HG03103 (cell line): Measurements from ENCODE around the gene PTPRD.

ENCODE experiments used
- ATAC-seq: cut with Tn5 transposase; IDR thresholded peaks from one replicate; pipeline ENCODE4 v1.9.1; 2021; ENCODE audit warnings: low read depth; ENCODE audit not compliant: unreplicated experiment

Gene PTPRD

DNA sequence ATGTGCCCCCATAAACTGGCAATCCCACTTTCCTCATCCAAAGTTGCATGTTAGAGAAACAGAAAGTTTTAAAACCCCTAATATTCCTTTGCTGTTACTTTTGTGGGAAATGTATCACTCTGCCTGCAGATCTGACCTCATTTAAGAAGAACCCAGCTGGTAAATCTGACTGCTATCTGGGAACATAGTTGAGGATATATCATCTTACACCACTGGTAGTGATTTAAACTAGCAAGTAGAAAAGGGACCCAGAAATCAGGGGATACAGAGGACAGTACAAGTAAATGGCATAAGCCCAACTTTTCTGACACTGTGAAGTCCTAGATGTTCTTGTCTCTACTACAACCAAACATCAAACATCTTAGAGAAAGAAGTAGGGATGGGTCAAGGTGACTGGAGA is 1752.7 kb downstream of the PTPRD start:
- ATAC-seq = no peak

GRCh38 chr9:8859416-8859815 is 1753.4 kb downstream of the PTPRD start:
- ATAC-seq = no peak

DNA sequence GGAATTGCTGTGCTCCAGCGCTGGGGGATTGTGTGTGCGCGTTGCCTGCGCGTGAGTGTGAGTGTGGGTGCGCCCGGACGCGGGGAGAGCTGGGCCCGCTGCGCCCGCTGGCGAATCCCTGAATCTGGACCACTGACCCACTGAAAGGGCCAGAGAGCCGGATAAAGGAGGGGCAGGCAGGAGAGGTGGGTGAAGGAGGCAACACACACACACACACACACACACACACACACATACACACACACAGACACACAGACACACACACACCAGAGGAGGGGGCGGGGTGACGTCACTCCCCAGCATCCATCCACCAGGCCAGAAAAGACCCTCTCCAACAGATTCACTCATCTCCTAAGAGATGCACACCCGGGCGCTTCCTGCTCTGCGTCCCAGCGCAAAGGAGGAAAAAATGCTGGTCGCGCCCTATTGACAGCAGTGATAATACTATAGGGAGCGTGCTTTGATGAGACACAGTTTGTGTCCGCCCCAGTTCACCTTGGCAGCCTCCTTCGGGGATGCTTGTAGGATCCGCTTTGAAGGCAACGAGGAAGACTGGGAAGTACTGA is 1754.1 kb downstream of the PTPRD start:
- no peak for ATAC-seq

DNA sequence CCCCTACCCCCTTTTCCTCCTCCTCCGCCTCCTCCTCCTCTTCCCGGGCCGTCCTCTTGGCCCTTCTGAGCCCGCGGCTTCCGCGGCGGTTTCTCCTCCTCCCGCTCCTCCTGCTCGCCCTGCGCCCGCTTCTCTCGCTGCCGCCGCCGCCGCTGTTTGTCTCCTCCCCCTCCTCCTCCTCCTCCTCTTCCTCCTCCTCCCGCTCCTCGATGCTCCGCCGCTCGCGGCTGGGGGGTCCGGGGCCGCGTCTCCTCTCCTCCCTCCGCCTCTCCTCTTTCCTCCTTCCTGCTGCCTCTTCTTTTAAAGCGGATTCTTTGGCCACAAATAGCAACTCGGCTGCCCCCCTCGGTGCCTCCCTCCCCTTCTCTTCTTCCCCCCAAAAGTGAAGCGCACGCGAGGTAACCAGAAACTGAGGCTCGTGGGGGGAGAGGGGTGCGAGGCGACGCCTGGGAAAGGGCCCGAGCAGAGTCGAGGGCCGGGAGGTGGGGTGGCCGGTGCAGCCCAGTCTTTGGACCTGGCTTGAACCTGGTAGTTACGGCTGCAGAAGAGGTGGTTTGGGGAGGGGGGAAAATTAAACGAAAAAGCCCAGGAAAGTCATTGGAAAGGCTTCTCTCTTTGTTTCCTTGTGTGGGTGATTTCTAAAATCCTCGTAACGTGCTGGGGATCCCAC is 1754.7 kb downstream of the PTPRD start:
- ATAC-seq = no peak

DNA sequence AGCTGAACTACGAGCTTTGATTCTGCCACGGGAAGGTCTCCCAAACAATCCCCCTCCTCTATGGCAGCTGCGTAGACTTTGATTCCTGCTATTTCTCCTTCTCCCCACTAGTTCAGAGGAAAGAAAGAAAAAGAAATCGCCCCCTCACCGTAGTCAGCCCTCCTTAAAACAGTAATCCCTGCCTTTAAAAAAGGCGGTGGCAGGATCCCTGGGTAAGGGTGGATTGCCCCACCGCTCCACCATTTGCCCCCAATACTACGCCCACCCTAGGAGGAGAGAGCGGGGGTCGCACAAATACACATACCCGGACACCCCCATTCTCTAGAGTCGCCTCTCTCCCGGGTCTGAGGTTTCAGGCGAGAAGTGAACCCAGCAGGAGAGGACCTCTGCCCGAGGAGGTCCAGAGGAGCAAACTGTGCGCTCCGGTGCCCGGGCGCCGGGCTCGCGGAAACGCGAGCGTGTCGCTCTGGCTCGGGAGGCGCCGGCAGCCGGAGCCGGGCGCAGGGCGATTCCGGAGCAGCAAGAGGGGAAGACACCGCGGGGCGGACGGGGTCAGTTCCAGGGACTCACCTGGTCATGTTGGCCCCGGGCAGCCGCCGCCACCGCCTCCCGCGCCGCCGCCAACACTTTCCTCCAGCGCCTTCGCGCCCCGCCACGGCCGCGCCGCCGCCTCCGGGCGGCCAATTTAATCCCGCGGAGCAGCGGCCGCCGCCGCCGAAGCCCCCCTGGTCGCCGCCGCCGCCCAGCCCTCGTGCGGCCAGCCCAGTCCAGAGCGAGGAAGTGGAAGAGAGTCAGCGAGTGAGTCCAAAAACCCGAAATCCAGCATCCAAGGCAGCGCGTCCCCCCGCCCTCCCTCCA is 1755.5 kb downstream of the PTPRD start:
- no peak for ATAC-seq

GRCh38 chr9:8856396-8857067 is 1756.3 kb downstream of the PTPRD start:
- ATAC-seq = no peak

DNA sequence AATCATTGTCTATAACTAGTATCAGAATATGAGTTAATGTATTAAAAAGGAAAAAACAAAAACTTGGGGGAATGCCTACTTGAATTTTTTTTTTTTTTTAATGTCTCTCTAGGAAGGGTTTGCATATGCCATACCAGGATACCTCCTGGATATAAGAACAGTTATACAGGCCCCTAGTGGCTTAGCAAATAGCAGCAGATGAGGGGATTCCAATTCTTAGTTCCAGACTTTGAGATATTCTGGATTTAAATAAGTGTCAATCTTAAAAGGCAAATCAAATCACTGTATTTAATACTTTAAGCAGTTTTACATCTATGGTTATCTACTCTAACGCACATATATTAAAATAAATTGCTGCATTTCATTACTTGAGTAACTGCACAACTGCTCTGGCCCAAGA is 1757.8 kb downstream of the PTPRD start:
- no peak for ATAC-seq

DNA sequence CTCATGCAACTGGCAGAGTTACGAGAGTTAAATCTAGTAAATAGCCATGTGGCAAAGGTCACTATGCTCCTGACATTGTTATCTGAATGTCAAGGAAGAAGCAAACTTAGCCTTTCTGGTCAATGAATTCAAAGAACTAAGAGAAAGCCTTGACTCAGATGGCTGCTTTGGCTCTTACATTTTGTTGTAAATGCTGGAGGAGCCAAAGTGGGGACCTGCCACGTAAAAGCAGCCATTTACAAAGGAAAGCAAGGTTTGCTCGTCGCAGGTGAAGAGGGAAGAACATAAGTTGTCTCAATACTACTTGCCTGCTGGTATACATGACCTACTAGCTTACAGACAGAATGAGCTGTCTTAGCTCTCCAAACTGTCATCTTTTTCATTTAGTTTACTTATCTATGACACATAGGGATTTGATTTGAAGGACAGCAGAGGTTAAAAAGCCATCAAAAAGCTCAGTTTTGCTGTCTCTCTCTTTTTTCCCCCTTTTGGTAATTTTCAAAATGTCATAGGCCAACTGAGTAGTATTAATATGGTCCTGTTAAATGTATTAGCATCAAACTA is 1760.4 kb downstream of the PTPRD start:
- ATAC-seq = no peak

DNA sequence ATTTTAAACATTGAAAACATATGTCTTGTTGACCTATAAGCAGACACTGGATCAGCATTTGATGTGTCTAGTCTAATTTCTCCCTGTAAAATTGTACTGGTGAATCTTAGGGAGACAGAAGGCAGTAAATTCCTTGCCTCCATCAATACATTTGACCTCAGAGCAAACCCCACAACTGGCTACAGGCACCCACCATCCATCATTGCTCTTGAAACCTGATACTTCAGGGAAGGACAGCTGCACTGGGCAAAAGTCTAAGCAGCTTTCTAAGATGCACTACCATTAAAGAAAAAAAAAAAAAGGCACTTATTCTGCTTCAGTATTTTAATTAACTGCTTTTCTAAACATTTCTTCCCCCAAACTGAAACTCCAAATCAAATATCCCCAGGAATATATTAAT is 1761.9 kb downstream of the PTPRD start:
- ATAC-seq = no peak

GRCh38 chr9:8845808-8846207 is 1767.0 kb downstream of the PTPRD start:
- ATAC-seq = no peak

DNA sequence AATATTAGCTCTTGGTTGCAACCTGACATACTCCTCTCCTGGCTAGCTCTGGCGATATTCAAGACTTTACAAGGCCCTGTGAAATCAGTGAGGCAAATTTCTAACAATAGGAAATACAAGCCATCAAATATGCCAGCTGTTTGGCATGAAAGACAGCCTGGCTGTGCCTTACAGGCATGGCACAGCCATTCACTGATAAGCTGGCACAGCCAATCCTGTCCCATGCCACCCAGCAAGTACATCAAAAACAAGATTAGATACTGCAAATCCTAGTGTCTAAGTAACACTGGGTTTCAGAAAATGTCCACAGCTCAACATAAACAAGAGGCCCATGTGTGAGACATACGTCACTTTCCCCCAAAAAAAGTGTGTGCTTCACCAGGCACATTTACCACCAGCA is 1767.4 kb downstream of the PTPRD start:
- ATAC-seq = no peak

DNA sequence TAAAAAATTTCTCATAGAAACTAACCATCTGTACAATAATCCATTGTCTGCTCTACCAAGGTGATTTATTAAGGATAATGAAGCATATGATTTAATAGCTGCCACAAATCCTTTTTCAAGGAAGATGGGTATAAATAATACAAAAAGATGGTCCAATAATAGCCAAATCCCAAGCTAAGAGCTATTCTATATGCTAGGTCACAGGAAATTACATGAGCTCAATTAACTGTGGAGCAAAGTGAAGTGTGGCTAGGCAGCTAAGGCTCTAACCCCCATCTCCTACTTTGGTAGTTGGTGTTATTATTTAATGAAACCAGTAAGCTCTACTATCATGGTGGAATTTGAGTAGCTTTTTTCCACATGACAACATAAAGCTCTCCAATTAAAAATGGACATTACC is 1768.3 kb downstream of the PTPRD start:
- ATAC-seq = no peak

DNA sequence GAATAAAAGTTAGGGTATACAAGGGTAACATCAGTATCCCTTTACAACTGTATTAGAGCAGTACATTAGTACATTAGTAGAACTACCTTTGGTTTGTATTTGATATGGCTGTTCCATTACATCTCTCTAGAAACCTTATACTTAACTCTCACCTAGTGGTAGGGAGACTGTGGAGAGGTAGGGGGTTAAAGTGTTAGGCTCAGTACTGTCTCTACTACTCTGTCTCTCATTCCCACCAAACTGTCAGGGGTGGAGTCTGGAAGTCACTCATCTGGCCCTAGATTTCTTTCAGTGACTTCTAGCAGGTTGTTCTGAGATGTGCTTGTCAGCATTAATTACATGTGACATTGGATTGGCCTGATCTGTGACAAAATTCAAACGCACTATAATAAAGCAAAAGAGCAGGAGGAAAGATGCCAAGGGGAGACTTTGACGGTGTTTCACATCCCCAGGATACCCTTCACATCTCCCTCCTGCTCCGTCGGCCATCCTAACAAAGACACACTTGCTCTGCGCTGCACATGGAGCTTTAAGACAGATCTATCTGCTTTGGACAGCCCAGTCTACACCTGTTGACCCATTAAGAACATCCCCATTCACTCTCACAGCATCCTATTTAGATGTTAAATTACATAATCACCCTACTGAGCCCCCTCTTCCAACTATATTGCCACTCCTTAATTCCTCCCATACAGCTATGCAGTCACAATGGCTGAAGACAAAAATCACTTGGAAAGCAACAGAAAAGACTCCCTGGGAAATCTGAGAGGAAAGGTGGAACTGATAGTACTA is 1770.2 kb downstream of the PTPRD start:
- ATAC-seq = no peak

GRCh38 chr9:8838136-8838535 is 1774.7 kb downstream of the PTPRD start:
- no peak for ATAC-seq

GRCh38 chr9:8835291-8835690 is 1777.5 kb downstream of the PTPRD start:
- ATAC-seq = no peak

GRCh38 chr9:8832955-8833354 is 1779.8 kb downstream of the PTPRD start:
- ATAC-seq = no peak

GRCh38 chr9:8832386-8832785 is 1780.4 kb downstream of the PTPRD start:
- ATAC-seq = no peak

GRCh38 chr9:8831568-8831967 is 1781.2 kb downstream of the PTPRD start:
- no peak for ATAC-seq

DNA sequence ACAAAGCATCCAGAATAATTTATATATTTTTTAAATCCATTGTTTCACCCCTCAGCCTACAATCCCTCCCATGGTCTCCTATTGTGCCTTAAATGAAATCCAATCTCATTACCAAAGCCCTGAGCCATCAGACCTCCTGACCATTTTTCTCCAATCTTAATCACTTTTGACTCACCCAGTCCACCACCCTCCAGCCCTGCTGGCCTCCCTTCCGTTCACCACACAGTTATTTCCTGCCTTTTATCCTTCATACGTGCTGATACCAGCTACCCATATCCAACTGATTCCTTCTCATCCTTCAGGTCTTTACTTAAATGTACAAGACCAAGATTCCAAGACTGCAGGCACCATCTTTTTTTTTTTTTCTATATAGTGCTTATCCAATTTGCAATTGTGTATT is 1786.5 kb downstream of the PTPRD start:
- no peak for ATAC-seq

GRCh38 chr9:8825585-8826147 is 1787.1 kb downstream of the PTPRD start:
- no peak for ATAC-seq
